HG03520 (cell line): ENCODE data around the gene HSD17B1.
A peak's percentile ranks its signal among the peaks of the same experiment; 100 is the strongest.

Experiments used
- ATAC-seq: cut with Tn5 transposase; IDR thresholded peaks from one replicate; pipeline ENCODE4 v1.9.1; 2021; ENCODE audit warnings: mild to moderate bottlenecking, moderate library complexity; ENCODE audit not compliant: unreplicated experiment

The HSD17B1 gene

GRCh38 chr17:42565523-42566214 lies 12.9 kb downstream of the HSD17B1 start:
- no peak for ATAC-seq

GRCh38 chr17:42566215-42566882 lies 13.6 kb downstream of the HSD17B1 start:
- ATAC-seq, result no peak

- ATAC-seq, result peak; percentile 42
Observed at GRCh38 chr17:42566883-42567573, 14.3 kb downstream of the HSD17B1 start, which contains the start of gene MLX. Gene MLX (plus strand): TSS chr17:42567100. CDS start chr17:42567125, 25 bp downstream.

GRCh38 chr17:42568341-42569111 lies 15.8 kb downstream of the HSD17B1 start:
- ATAC-seq, result no peak

GRCh38 chr17:42571435-42572225 lies 18.9 kb downstream of the HSD17B1 start:
- ATAC-seq, result no peak

- ATAC-seq, result no peak
Observed at GRCh38 chr17:42573095-42573494, 20.4 kb downstream of the HSD17B1 start.

GRCh38 chr17:42574463-42574862 lies 21.7 kb downstream of the HSD17B1 start:
- ATAC-seq, result no peak

GRCh38 chr17:42577140-42577531 lies 24.4 kb downstream of the HSD17B1 start:
- ATAC-seq, result no peak

- ATAC-seq, result peak; percentile 70
Observed at GRCh38 chr17:42577532-42578281, 25.0 kb downstream of the HSD17B1 start, which contains the start of gene PSMC3IP. Gene PSMC3IP (minus strand): TSS chr17:42577729. CDS start chr17:42577686, 43 bp downstream.

GRCh38 chr17:42578282-42578869 lies 25.7 kb downstream of the HSD17B1 start:
- peak; percentile 36 for ATAC-seq

GRCh38 chr17:42579794-42580551 lies 27.2 kb downstream of the HSD17B1 start:
- ATAC-seq, result no peak

GRCh38 chr17:42581744-42582270 lies 29.1 kb downstream of the HSD17B1 start:
- no peak for ATAC-seq

- no peak for ATAC-seq
Observed at GRCh38 chr17:42584880-42585279, 32.2 kb downstream of the HSD17B1 start.

GRCh38 chr17:42585353-42585752 lies 32.6 kb downstream of the HSD17B1 start:
- ATAC-seq, result no peak

GRCh38 chr17:42586514-42587230 lies 33.9 kb downstream of the HSD17B1 start:
- no peak for ATAC-seq

GRCh38 chr17:42590886-42591285 lies 38.2 kb downstream of the HSD17B1 start:
- no peak for ATAC-seq

- ATAC-seq, result no peak
Observed at GRCh38 chr17:42591411-42591810, 38.7 kb downstream of the HSD17B1 start.
